ENCODE results near the gene TEX48. TPM values are rescaled to one million over a fixed set of nuclear protein-coding genes. Genes with fewer than 3 reads are reported as not detected.

TEX48 gene
- total RNA-seq, 6 donors from 2014 or later = not detected

- H3K36me3 ChIP-seq = no peaks in the 10 kb centered on the region
- no peak for TF ChIP-seq CTCF (IDR thresholded peaks at IDR 0.05)
- no peak for TF ChIP-seq POLR2AphosphoS5 (IDR thresholded peaks at IDR 0.05)
- TF ChIP-seq POLR2A (IDR thresholded peaks at IDR 0.05) = no peak
- TF ChIP-seq EP300 (IDR thresholded peaks at IDR 0.05) = no peak
- H3K27me3 ChIP-seq = no peaks in the 10 kb centered on the region
- ATAC-seq (ENCODE audit: low FRiP score in 2 of 2) (no peak), DNase-seq (no peak)
- peaks cover 0 to 3% (median 0%) of the 10 kb centered on the region in 4 donors for H3K4me1 ChIP-seq
- no peaks in the 10 kb centered on the region for H3K9me3 ChIP-seq
- no peak overlapping the region for H3K27ac ChIP-seq
- no peak overlapping the region for H3K4me3 ChIP-seq
- 68 to 87% methylated on average over 8 of the region's 8 CpGs for WGBS, 2 donors
Observed at GRCh38 chr9:114655689-114656088, 26.3 kb downstream of the TEX48 start.

GRCh38 chr9:114653556-114654159, 28.3 kb downstream of the TEX48 start:
- Histone ChIP-seq H3K36me3 (no peaks in the 10 kb centered on the region), H3K27me3 (no peaks in the 10 kb centered on the region), H3K27ac (no peak overlapping the region), H3K4me3 (no peak overlapping the region), H3K4me1 (peaks cover 0 to 3% (median 0%) of the 10 kb centered on the region in 4 donors), H3K9me3 (no peaks in the 10 kb centered on the region)
- DNase-seq = peak in 1 of 2 donors; percentile 56
- WGBS, 2 donors = 33 to 37% methylated on average over 6 of the region's 6 CpGs
- TF ChIP-seq POLR2AphosphoS5 (IDR thresholded peaks at IDR 0.05) = no peak
- TF ChIP-seq CTCF (IDR thresholded peaks at IDR 0.05) = peak; percentile 78 to 87 (median 82)
- ATAC-seq (ENCODE audit: low FRiP score in 2 of 2) = peak; percentile 86 to 93

DNA sequence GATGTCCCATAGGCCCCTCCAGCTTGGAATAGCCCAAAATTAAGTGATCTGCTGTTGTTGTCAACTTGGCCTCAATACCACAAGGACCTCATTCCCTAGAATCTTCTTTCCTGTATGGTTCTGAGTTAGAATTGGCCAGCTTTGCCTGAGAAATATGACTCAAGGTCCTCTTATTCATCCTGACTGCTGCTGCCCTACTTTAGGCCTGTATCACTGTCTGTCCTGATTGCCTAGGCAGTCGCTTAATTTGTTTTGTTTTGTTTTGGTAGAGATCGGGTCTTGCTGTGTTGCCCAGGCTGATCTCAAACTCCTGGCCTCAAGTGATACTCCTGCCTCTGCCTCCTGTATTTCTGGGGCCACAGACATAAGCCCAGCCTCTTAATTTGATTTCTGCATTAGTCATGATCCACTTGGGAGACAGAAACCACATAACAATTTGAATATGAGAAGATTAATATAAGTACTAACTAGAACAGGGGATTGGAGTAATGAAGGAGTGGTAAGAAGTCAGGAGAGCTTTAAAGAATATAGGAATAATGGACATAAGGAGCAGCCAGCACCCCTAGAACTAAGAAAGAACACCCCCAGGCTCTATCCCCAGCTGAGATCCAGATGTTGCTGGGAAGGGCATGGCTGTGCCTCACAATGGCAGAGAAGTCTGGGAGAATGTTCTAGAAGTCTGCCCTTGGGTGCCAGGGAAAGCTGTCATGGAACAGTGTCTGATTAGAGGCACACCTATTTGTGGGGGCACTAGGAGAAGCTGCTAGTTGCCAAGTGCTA, 29.0 kb downstream of the TEX48 start:
- H3K4me3 ChIP-seq = no peak overlapping the region
- peaks cover 0 to 3% (median 0%) of the 10 kb centered on the region in 4 donors for H3K4me1 ChIP-seq
- TF ChIP-seq POLR2A (IDR thresholded peaks at IDR 0.05) (no peak), POLR2AphosphoS5 (IDR thresholded peaks at IDR 0.05) (no peak), CTCF (IDR thresholded peaks at IDR 0.05) (no peak), EP300 (IDR thresholded peaks at IDR 0.05) (no peak)
- no peaks in the 10 kb centered on the region for H3K36me3 ChIP-seq
- no peaks in the 10 kb centered on the region for H3K9me3 ChIP-seq
- no peak overlapping the region for H3K27ac ChIP-seq
- ATAC-seq (ENCODE audit: low FRiP score in 2 of 2) (peak in 1 of 2 donors; percentile 46), DNase-seq (no peak)
- 87 to 93% methylated on average over 2 of the region's 2 CpGs for WGBS, 2 donors
- no peaks in the 10 kb centered on the region for H3K27me3 ChIP-seq

GRCh38 chr9:114643896-114644295, 38.1 kb downstream of the TEX48 start:
- Histone ChIP-seq H3K9me3 (peaks cover 0 to 3% (median 0%) of the 10 kb centered on the region in 4 donors), H3K36me3 (peaks cover 14 to 52% (median 28%) of the 10 kb centered on the region in 4 donors), H3K27ac (no peak overlapping the region), H3K4me1 (no peaks in the 10 kb centered on the region), H3K27me3 (no peaks in the 10 kb centered on the region), H3K4me3 (no peak overlapping the region)
- no peak for ATAC-seq (ENCODE audit: low FRiP score in 2 of 2)
- WGBS, 2 donors = 92 to 93% methylated on average over 5 of the region's 5 CpGs
- no peak for TF ChIP-seq POLR2AphosphoS5 (IDR thresholded peaks at IDR 0.05)
- no peak for TF ChIP-seq POLR2A (IDR thresholded peaks at IDR 0.05)
- no peak for TF ChIP-seq EP300 (IDR thresholded peaks at IDR 0.05)
- TF ChIP-seq CTCF (IDR thresholded peaks at IDR 0.05) = no peak
- DNase-seq = no peak
